GM18858 (cell line): ENCODE results near the gene DCBLD1.
"Not testable (repeated sequence)": the region's sequence is repeated elsewhere in the genome, so short reads cannot be mapped to it uniquely, and the experiment has no call there.

Source experiments
- ATAC-seq: cut with Tn5 transposase; IDR thresholded peaks from one replicate; pipeline ENCODE4 v1.9.1; 2021; ENCODE audit not compliant: unreplicated experiment

DCBLD1 gene

DNA sequence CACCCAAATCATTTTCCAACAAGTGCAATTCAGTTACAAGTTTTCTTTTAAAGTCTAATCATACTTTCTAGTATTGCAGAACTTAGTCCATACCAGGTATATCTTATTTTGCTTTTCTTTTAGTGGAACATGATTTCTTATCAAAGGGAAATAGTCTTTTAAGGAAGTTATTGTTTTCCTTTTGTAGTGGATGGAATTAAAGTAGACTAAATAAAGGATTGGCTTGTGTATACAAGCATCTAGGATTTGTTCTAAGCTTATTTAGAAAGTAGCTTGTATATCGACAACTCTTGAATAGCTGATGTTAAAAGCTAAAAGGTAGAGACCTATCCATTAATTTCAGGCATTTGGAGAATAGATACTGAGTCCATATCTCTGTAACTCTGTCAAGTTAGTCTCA lies 14.8 kb downstream of the DCBLD1 start:
- ATAC-seq = no peak

DNA sequence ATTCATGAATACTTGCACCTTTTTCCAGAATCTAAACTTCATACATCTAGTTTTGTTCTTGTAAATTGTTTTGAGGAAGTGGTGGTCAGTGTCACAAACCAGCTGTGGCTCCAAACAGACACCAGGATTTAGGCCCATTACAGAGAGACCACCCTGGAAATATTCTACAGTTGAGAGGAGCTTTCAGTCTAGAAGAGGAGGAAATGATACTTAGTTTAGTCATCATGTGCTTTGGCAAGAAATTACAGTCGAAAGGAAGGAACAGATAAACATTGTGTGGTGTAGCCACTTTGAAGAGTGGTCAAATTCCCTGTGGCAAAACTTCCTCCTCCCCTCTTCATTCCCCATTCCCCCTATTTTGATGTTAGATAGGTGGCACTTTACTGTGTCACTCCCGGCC lies 15.7 kb downstream of the DCBLD1 start:
- peak; percentile 43 for ATAC-seq

DNA sequence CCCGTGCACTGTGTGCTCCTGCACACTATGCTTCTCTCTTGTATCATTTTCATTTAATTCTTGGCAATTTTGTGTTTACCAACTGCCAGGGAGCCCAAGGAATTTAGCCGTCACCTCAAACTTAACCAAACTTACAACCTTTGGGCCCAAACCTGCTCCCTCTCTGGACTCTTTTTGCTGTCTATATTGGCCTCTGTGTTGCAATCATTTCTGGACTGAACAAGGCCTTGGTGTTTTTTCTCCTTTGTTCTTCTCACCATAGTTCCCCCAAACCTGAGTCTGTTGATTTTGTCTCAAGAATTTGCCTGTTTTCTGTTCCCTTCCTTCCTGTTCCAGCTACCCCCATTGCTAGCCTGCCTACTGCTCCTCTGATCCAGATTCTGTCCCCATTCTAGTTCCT lies 19.2 kb downstream of the DCBLD1 start:
- no peak for ATAC-seq

DNA sequence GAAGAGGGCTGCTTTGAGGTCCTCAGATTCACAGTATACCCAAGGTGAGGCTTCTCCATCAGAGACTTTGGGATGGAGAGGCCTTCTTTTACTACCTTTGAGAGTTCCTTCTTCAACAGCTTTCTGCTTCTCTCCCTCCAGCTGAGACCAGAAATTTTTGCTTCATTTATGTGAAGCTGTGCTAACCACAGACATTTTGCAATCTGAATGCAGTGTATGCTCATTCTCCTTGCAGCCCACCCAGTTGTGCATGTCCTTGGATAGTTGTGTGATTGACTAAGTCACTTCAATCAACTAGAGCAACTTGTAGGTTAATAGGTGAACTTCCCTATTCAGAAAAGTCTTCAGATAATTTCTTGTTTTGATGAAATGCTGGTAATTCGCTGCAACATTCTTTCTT lies 20.1 kb downstream of the DCBLD1 start:
- ATAC-seq = no peak

DNA sequence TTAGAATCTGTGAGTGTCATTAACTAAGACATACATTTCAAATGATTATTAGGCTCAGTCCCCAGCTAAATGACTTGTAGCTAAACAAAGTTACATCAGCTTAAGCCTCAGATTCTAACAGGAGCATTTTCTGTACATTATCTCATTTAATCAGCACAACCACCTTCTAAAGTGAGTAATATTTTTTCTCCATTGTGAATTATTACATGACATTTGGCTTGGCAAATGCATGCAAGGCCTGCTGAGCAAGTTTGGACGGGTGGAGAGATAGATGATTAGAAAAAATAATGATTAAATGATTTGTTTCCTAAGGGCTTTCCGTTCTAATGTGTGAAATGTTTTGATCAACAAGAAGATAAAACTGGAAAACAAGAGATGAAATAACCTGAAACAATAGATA lies 20.7 kb downstream of the DCBLD1 start:
- no peak for ATAC-seq

DNA sequence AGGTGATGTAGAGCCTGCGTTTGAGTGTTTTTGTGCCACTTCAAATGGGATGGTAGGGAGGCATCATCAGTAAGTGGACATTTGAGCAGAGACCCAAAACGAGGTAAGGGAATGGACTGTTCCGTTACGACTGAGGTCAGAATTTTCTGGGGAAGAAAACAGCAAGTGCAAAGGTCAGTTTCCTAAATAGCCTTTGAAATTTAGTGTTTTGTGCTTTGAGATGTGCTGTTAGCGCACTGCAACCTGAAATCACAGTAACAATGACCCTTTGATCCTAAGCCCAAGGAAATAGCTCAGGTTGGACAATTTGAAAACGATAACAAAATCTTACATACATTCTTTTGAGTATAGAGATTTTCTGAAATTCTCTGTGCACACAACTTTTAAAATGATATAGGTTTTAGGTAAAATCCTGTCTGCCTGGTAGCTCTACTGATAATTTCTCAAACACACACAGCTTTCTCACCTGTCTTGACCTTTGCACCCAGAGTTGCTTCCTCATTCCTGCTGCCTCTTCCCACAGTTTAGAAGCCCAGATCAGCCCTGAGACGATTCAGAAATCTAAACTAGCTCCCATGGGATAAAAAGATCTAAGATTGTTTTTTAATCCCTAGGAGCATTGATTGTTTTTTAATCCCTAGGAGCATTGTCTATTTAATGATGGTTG lies 22.1 kb downstream of the DCBLD1 start:
- ATAC-seq = no peak

DNA sequence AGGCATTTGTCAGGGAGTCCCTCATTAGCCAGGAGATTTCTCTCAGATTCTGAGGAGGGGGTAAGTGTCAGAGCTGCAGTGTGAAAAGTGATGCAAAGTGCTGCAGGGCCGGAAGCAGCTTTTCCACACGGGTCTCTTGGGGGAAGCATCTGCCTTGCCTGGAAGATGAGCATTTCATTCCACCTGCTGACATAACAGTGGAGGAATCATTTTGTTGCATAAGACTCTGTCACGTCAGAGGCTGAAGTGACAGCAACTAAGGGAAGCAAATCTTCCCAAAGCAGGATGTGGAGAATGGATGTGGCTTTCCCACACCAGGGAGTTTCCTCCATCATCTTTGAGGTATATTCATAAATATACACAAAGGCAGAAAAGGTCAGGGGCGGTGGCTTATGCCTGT lies 22.8 kb downstream of the DCBLD1 start:
- no peak for ATAC-seq

DNA sequence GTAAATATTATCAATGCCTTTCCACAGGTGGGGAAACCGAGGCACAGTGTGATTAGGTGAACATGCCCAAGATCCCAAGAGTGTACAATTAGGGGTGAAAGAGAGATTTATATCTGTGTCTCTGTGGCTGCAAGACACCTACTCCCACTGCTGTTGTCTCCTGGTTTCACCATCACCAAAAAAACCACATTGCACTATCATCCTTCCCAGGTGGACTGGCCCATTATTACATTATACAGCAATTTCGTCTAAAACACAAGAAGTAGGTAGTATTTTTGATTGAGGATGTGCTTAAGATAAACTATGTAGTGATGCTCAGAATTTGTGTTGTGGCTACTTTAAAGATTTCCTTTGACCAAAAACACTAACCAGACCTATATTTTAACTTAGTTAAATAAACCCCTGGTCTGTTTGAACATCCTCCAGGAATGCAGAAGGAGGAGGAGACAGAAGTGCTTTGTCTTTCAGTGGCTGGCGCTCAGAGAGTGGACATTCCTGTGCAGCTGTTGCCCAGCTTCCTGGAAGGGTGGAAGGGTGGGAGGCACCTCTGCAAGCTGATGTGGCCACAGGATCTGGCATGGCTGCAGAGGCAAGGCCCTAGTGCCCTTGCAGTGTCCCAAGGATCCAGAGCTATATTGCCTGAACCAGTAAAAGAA lies 23.8 kb downstream of the DCBLD1 start:
- ATAC-seq = no peak

DNA sequence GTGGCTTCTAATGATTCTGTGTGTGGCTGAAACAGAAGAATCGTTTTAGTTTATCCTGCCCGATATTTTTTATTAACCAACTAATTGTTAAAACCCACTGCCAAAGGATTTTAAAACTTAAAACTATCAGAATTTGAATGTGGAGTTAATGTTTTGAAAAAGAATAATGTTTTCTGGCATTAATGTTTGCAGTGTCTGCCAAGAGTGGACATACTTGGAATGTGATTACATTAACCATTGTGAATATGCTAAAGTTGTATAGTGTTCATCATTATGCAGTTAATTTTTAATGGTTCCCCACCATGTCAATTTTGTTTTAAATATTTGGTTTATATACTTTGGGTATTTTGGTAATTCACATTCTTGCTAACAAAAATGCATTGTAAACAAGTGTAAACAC lies 24.4 kb downstream of the DCBLD1 start:
- no peak for ATAC-seq

DNA sequence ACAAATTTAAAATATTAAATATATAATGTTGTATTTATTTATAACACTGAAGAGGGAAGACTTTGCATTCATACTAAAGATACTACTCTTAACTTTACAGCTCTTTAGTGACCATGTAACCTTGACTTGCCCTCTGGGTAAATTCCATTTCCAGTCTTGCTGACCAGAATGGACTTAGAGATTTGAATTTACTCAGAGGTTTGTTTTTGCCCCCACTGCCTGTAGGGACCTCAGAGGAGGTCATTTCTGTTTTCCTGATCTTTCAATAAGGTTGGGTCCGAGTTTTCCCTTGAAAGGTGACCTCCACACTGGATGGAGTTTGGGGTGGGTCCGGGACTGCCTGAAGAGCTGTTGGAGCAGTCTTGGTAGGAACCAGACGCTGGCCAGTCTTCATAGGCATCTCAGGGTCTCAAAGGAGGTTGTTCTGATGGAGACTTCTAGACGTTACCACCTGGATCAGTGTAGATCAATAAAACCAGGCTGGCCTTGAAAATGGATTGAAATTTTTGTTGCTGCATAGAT lies 26.0 kb downstream of the DCBLD1 start:
- no peak for ATAC-seq

DNA sequence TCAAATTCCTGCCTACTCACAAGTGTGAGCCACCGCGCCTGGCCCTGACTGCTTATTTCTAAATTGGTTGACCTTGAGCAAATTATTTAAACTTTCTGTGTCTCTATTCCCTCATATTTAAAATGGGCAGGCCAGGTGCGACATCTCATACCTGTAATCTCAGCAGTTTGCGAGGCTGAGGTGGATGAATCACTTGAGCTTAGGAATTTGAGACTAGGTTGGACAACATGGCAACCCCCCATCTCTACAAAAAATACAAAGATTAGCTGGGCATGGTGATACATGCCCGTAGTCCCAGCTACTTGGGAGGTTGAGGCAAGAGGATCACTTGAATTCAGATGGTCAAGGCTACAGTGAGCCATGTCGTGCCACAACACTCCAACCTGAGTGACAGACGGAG lies 26.5 kb downstream of the DCBLD1 start:
- no peak for ATAC-seq

DNA sequence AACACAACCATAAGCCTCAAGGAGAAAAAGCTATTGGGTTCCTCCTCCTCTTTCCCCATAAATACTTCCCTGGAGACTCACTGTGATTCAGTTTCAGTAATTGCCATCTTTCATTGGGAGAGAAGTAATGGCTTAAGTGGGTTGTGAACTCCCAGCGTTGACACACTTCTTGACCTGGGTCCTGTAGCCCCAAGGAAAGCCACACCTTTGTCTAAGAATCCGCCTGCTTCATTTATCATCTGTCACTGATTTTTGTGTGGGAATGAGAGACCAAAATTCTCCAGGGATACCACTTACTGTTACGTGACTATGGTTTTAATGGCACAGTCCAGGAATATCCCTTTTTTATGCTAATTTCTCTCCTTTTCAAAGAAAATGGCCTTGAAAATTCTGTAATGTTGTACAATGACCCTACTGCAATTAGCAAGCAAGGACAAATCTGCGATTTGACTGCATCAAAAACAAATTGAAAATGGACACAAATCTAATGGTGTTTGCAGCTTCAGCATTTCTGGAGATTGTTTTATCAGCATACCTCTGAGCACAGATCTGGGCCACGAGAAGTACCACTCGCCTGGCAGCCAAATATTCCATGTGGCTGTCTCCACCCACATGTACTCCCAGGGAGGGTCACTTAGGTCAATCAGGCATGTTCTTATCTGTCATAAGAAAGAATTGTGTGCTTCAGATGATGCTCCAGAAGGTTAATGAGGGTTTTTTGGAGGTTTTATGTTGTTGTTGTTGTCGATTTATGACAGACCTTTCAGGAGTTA lies 29.8 kb downstream of the DCBLD1 start:
- ATAC-seq = no peak

DNA sequence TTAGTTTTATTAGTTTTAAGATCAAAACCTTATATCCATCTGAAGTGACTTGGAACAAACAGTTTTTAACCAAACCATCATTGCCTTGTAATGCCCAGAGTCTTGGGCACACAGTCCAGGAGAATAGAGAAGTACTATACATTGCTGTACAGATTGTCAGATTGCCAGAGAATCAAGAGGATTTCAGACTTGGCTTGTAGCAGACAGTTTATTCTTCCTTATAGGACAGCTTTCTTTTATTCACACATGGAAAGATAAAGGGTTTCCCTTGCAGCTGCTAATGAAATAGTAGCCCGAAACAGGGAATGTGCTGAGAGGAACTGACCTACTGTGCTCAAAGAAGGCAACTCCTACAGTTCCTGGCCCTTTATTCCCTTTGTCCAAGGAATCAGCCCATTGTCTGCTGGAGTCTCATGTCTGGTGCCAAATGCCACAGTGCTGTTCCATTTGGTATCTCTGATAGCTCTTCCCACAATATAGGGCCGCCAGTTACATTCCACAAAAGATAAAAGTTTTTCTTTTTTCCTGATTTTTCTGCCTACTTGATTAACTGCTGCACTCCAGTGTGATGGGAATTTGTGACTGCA lies 30.6 kb downstream of the DCBLD1 start:
- ATAC-seq = no peak

DNA sequence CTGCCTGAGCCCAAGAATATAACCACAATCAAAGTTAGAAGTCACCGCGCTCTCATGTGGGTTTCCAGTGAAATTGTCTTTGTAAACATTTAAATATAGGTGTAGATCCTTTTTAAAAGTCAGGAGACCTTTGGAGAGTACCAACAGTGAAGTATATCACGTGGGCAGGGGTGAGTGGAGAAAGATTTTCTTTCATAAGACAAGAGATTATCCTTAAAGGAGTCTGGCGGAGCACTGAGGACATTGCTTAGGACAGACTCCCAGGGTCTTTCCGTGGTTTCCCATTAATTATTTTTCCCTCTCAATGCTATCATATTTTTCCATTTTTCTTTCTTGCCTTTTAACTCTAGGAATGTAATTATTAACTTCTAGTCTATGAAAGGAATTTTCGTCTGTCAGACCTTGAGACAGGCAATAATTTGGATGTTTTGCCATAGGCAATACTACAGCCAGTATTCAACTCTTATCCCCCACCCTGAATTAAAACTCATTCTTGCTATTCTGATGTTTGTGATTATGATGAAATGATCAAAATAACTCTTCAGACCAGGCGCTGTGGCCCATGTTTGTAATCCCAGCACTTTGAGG lies 31.4 kb downstream of the DCBLD1 start:
- ATAC-seq = no peak

DNA sequence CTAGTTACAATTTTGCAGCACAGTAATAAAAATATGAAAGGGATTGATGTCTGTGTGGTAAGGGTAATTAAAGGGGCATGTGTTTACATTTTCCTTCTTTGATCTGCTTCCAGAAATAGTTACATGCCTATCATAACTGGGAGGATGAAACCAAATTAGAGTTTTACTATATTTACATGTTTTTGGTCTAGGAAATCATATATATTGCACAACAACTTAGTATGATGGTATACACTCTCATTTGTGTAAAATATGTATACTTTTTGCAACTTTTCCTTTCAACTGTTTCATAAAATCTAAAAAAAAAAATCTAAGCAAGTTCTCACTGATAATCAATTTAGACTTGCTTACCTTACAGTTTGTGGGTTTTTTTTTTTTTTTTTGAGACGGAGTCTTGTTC lies 32.2 kb downstream of the DCBLD1 start:
- no peak for ATAC-seq

DNA sequence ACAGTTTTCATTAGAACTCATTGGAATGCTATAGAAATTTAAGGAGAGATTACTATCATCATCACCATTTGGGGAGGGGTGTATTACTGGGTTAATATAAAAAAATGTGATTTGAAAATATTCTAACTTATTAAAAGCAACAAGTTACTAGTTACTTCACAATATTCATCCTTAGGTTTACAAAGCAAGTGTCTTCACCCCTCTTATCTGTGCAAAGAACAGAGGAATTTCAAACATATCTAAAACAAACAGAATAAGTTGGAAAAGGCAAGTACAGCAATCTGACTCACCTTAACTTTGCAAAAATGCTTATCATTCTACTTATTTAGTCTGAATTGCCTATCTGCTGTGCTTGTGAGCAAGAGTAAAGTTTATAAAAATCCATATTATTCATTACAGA lies 32.9 kb downstream of the DCBLD1 start:
- no peak for ATAC-seq

DNA sequence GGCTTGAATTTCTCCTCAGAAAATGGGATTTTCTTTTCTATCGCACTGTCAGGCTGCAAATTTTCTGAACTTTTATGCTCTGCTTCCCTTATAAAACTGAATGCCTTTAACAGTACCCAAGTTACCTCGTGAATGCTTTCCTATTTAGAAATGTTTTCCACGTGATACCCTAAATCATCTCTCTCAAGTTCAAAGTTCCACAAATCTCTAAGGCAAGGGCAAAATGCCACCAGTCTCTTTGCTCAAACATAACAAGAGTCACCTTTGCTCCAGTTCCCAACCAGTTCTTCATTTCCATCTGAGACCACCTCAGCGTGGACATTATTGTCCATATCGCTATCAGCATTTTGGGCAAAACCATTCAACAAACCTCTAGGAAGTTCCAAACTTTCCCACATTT lies 35.5 kb downstream of the DCBLD1 start:
- ATAC-seq = not testable (repeated sequence)

DNA sequence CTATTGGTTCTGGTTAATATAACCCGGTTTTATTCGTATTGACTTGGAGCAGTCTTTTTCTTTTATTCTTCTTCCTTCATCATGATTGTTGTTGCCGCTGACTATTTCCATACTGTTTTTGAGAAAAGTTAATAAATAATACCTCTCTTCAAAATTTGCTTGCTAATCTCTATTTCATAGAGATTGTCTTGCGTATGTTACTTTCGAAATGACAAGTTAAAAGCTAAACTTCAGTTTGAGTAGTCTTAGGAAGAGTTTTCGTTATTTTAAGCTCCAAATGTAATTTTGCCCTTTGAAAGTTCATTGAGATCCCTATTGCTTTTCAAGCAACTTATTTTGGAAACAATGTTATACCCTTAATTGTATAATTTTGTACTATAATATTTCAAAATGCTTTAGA lies 36.4 kb downstream of the DCBLD1 start:
- ATAC-seq = no peak

DNA sequence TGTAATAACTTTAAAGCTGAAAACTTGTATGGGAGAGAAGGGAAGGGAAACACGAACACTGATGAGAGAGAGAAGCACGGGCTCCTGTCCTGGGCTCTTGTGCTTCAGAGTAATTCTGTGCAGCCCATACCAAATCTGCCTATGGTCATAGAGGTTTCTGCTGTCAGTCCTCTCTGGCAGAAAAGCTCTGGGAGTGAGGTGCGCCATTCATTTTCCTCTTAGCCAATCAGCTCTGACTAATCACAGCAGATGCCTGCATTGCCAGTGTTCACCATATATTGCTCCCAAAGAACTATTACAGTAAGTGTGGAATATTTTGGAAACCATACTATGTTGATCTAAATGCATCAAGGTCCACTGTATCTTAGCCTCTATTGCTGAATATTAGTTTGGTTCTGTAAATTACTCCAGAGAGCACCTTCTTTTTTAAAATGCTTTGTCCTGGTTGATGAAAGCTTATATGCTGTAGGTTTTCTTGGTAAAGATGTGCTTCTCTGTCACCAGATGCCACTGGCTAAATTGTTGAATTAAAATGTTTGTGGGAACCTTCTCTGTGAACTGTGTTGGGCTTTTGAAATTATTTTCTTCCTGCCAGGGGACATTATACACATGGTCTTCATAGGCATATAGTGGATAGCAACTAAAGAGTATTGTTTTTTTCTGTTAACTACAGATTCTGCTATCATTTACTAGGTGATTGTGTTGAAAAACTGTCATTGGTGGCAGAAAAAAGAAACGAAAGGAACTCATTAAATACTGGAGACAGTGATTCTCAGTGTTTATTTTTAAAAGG lies 38.3 kb downstream of the DCBLD1 start:
- no peak for ATAC-seq

DNA sequence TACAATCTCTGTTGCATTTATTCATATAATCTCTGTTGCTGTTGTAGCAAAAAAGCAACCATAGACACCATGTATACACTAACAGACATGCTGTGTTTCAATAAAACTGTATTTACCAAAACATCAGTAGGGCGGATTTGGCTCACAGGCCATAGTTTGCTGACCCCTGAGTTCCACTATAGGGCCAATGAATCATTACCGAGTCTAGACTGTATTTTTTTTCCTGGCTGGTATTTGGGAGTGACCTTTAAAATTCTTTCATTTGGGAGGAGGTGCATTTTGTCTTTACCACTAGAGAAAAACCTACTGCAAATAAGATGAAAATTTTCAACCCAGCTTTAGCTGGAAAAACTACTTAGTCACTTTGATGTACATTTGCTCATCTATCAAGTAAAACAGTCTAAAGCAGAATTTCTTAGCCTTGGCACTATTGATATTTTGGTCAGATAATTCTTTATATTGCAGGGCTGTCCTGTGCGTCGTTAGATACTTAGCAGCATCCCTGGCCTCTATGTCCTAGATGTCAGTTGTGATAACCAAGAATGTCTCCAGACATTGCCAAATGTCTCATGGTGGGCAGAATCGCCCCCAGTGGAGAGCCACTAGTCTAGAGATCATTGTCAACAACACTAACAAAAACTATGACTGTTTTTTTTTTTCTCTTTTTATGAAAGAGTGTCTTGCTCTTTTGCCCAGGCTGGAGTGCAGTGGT lies 39.5 kb downstream of the DCBLD1 start:
- ATAC-seq = no peak
